Transverse colon (tissue), 4 donors: ENCODE results near the gene AJAP1.

Experiments
- CTCF ChIP-seq, 5 experiments: fragments of 200-600 bp in 3 of 5; fragments of 450-650 bp in 2 of 5; sonication (generic) in 3 of 5; IDR thresholded peaks; 1 replicate in 2 of 5; 2 replicates in 3 of 5; pipeline ENCODE4 v1.5.1; 2016 to 2017; ENCODE audit warnings: antibody characterized with exemption in 5 of 5, inconsistent platforms in 3 of 5, mild to moderate bottlenecking in 2 of 5, moderate library complexity in 1 of 5
- EP300 ChIP-seq: sonication (generic); formaldehyde crosslinking; IDR thresholded peaks from one replicate; pipeline ENCODE4 v1.6.1; 2017; ENCODE audit warnings: antibody characterized with exemption, low read depth
- POLR2A ChIP-seq: fragments of 450-650 bp; IDR thresholded peaks from one replicate; pipeline ENCODE4 v1.6.1; 2016; ENCODE audit warnings: antibody characterized with exemption, mild to moderate bottlenecking, moderate library complexity
- POLR2AphosphoS5 ChIP-seq, 3 donors: sonication (generic); formaldehyde crosslinking; IDR thresholded peaks; one replicate each; pipeline ENCODE4 v1.6.1; 2016; ENCODE audit warnings: antibody characterized with exemption in 3 of 3

- TF ChIP-seq CTCF (IDR thresholded peaks at IDR 0.05) (no peak), POLR2AphosphoS5 (IDR thresholded peaks at IDR 0.05) (no peak), POLR2A (no peak), EP300 (no peak)
These were observed 36.9 kb upstream of the AJAP1 start for GRCh38 chr1:4617506-4617905.
